ENCODE data around the gene TGFB2. TPM values are rescaled to one million over a fixed set of nuclear protein-coding genes. Genes with fewer than 3 reads are reported as not detected.

The TGFB2 gene
- total and polyA plus RNA-seq, 2 donors (not counting 1 experiment from before 2014, with no cell fraction given), result 0.55 to 0.76 TPM

- no peak overlapping the region for H3K9ac ChIP-seq (ENCODE audit: low read length)
- no peaks in the 10 kb centered on the region for H3K27me3 ChIP-seq (replicated peaks in 1 of 4; ENCODE audit: control extremely low read depth in 1 of 4, control insufficient read depth in 3 of 4, insufficient read depth in 4 of 4, low read length in 3 of 4)
- no peak overlapping the region for H3K4me3 Mint-ChIP-seq
Measured at GRCh38 chr1:218444588-218444987, 99.5 kb downstream of the TGFB2 start.

More at GRCh38 chr1:218444588-218444987, 99.5 kb downstream of the TGFB2 start:
- intact Hi-C loops (cut with micrococcal nuclease), result loop anchor here (10.0 kb wide), 1 partner anchor 100 kb away; the partner anchor contains the start of gene TGFB2
- Mint-ChIP-seq H3K27ac (no peak overlapping the region), H3K27me3 (no peaks in the 10 kb centered on the region), H3K4me1 (peaks cover 4% of the 10 kb centered on the region), H3K9me3 (ENCODE audit: insufficient read depth) (peaks cover 2% of the 10 kb centered on the region)
- Histone ChIP-seq H2AFZ (ENCODE audit: insufficient read depth, low read depth, low read length, poor library complexity, severe bottlenecking) (no peak overlapping the region), H3K27ac (ENCODE audit: low read length in 2 of 2) (no peak overlapping the region), H3K9me3 (ENCODE audit: control extremely low read depth in 1 of 3, control insufficient read depth in 2 of 3, insufficient read depth in 1 of 3, low read length in 2 of 3) (no peaks in the 10 kb centered on the region), H3K4me1 (ENCODE audit: control insufficient read depth in 2 of 2, insufficient read depth in 2 of 2, low read length in 2 of 2) (no peaks in the 10 kb centered on the region), H3K36me3 (replicated peaks in 1 of 2; ENCODE audit: control extremely low read depth in 1 of 2, control insufficient read depth in 1 of 2, extremely low read depth in 1 of 2, insufficient read depth in 2 of 2, low read length in 1 of 2) (no peaks in the 10 kb centered on the region), H3K4me3 (ENCODE audit: control extremely low read depth in 1 of 5, extremely low read depth in 1 of 5, insufficient read depth in 1 of 5, low read depth in 2 of 5, low read length in 4 of 5) (no peak overlapping the region), H4K20me1 (ENCODE audit: control insufficient read depth, insufficient read depth, low read length, poor library complexity, severe bottlenecking) (no peaks in the 10 kb centered on the region), H3K4me2 (replicated peaks; ENCODE audit: low read depth, low read length, poor library complexity, severe bottlenecking) (no peak overlapping the region), H3K79me2 (ENCODE audit: control insufficient read depth, insufficient read depth, low read length) (no peaks in the 10 kb centered on the region)
- ChIA-PET POLR2A (no interaction called here), CTCF (no interaction called here)
- no CpG with 5 or more reads among the region's 1 CpG for WGBS (ENCODE audit: insufficient coverage)
- no peak for ATAC-seq (ENCODE audit: low read depth)
- no peak for DNase-seq
- TF ChIP-seq CTCF (IDR thresholded peaks at IDR 0.05), result no peak
- no peak for TF ChIP-seq EZH2 (IDR thresholded peaks at IDR 0.05; ENCODE audit: borderline replicate concordance, insufficient read depth, low read depth, low read length, poor library complexity, severe bottlenecking)
